ENCODE measurements around the gene XPC. TPM values are rescaled to one million over a fixed set of nuclear protein-coding genes. Genes with fewer than 3 reads are reported as not detected.
A peak's percentile ranks its signal among the peaks of the same experiment; 100 is the strongest.

Gene XPC
- total RNA-seq, 4 donors from 2014 or later, result 14.4 to 47.9 (median 30.0) TPM

GRCh38 chr3:14223595-14223994 is 45.2 kb upstream of the XPC start:
- Histone ChIP-seq H3K4me1 (peaks cover 0 to 37% (median 4%) of the 10 kb centered on the region in 3 donors), H3K27me3 (peaks cover 0 to 6% (median 0%) of the 10 kb centered on the region in 4 donors), H3K27ac (peak overlapping the region in 1 of 4 donors; percentile 1), H3K9me3 (peaks cover 0 to 16% (median 6%) of the 10 kb centered on the region in 3 donors), H3K36me3 (no peaks in the 10 kb centered on the region), H3K4me3 (no peak overlapping the region)
- intact Hi-C loops (cut with DNase I), result no loop called here
- no peak for DNase-seq
- WGBS, 2 donors, result 50 to 57% methylated on average over 1 of the region's 1 CpG
- TF ChIP-seq CTCF (IDR thresholded peaks at IDR 0.05), result no peak
- TF ChIP-seq POLR2A (IDR thresholded peaks at IDR 0.05), result no peak

GRCh38 chr3:14222900-14223594 is 44.6 kb upstream of the XPC start:
- Histone ChIP-seq H3K9me3 (peaks cover 0 to 16% (median 6%) of the 10 kb centered on the region in 3 donors), H3K36me3 (no peaks in the 10 kb centered on the region), H3K4me1 (peaks cover 0 to 31% (median 0%) of the 10 kb centered on the region in 3 donors), H3K27ac (peak overlapping the region in 1 of 4 donors; percentile 1), H3K4me3 (no peak overlapping the region), H3K27me3 (peaks cover 0 to 6% (median 0%) of the 10 kb centered on the region in 4 donors)
- DNase-seq, result no peak
- WGBS, 2 donors, result 59 to 65% methylated on average over 3 of the region's 3 CpGs
- intact Hi-C loops (cut with DNase I), result no loop called here
- no peak for TF ChIP-seq CTCF (IDR thresholded peaks at IDR 0.05)
- TF ChIP-seq POLR2A (IDR thresholded peaks at IDR 0.05), result no peak

- H3K4me1 ChIP-seq, result peaks cover 0 to 26% (median 0%) of the 10 kb centered on the region in 3 donors
- H3K9me3 ChIP-seq, result peaks cover 0 to 16% (median 6%) of the 10 kb centered on the region in 3 donors
- no peaks in the 10 kb centered on the region for H3K36me3 ChIP-seq
- H3K4me3 ChIP-seq, result no peak overlapping the region
- H3K27me3 ChIP-seq, result peaks cover 0 to 6% (median 0%) of the 10 kb centered on the region in 4 donors
- no peak overlapping the region for H3K27ac ChIP-seq
- 3 to 9% methylated on average over 1 of the region's 1 CpG for WGBS, 2 donors
- DNase-seq, result no peak
- intact Hi-C loops (cut with DNase I), result no loop called here
- TF ChIP-seq POLR2A (IDR thresholded peaks at IDR 0.05) (no peak), CTCF (IDR thresholded peaks at IDR 0.05) (no peak)
Measured at GRCh38 chr3:14222457-14222856, 44.1 kb upstream of the XPC start.

- TF ChIP-seq CTCF (IDR thresholded peaks at IDR 0.05) (no peak), POLR2A (IDR thresholded peaks at IDR 0.05) (no peak)
- peaks cover 0 to 6% (median 0%) of the 10 kb centered on the region in 4 donors for H3K27me3 ChIP-seq
- DNase-seq, result no peak
- intact Hi-C loops (cut with DNase I), result no loop called here
- 82 to 90% methylated on average over 1 of the region's 1 CpG for WGBS, 2 donors
- H3K27ac ChIP-seq, result no peak overlapping the region
- H3K36me3 ChIP-seq, result no peaks in the 10 kb centered on the region
- H3K4me3 ChIP-seq, result no peak overlapping the region
- peaks cover 0 to 25% (median 0%) of the 10 kb centered on the region in 3 donors for H3K4me1 ChIP-seq
- H3K9me3 ChIP-seq, result peaks cover 0 to 16% (median 6%) of the 10 kb centered on the region in 3 donors
Measured at GRCh38 chr3:14221902-14222301, 43.5 kb upstream of the XPC start.

GRCh38 chr3:14220933-14221332 is 42.5 kb upstream of the XPC start:
- Histone ChIP-seq H3K9me3 (peaks cover 0 to 16% (median 6%) of the 10 kb centered on the region in 3 donors), H3K4me3 (no peak overlapping the region), H3K4me1 (peaks cover 0 to 17% (median 0%) of the 10 kb centered on the region in 3 donors), H3K27ac (no peak overlapping the region), H3K27me3 (peaks cover 0 to 6% (median 0%) of the 10 kb centered on the region in 4 donors), H3K36me3 (no peaks in the 10 kb centered on the region)
- TF ChIP-seq POLR2A (IDR thresholded peaks at IDR 0.05) (no peak), CTCF (IDR thresholded peaks at IDR 0.05) (no peak)
- no peak for DNase-seq
- 65 to 77% methylated on average over 1 of the region's 1 CpG for WGBS, 2 donors
- intact Hi-C loops (cut with DNase I), result no loop called here
